ENCODE measurements around the gene MCF2L.

Gene MCF2L

GRCh38 chr13:113135281-113135760 lies 166.3 kb downstream of the MCF2L start:
- no peak for DNase-seq

GRCh38 chr13:113137691-113138298 lies 168.8 kb downstream of the MCF2L start:
- DNase-seq: peak; percentile 72

DNA sequence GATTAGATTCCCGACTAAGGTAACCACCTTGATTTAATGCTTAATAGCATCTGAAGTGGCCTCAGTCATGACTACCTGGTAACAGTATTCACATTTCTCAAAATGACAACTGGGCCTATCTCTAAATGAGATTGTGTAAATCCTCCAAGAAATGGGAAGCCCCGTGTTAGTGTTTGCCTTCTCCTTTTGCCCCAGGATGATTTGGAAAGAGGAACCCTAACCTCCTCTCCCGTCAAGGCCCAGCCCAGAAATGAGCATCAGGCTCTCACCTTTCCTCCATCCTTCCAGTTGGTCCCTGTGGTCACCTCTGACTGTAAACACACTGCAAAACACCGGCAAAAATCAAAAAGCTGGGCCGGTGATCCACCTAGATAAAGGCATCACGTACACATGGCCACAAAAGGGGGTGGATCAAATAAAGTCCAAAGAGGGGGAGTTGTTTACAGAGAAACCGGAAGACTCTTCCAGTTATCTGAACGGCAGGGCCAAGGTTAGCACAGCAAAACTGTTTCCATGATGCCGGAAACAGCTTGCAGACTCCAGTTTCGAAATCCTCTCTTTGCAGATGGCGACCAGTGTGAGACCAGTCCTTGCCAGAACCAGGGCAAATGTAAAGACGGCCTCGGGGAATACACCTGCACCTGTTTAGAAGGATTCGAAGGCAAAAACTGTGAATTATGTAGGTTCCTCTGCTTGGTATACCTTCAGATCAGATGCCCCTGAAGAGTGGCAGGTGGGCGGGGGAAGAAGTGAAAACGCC lies 170.0 kb downstream of the MCF2L start:
- DNase-seq: no peak

DNA sequence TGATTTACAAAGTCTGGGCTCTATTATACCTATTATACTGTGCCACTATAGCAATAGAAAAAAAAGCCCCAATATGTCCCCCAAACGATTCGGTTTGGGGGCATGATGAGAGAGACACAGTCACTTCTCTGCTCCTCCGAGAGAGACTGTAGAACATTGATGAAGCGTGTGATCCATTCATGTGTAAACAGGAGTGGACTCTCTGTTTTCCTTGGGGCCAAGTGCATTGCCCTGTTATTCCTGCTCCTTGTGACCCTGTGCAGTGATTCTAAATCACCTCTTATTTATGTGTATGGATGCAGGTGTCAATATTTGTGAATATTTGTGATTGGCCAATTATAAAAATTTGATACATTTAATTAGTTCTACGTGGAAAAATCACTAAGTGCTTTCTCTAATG lies 170.6 kb downstream of the MCF2L start:
- peak; percentile 68 for DNase-seq

- no peak for DNase-seq
These were observed 171.9 kb downstream of the MCF2L start for GRCh38 chr13:113140677-113141600.

DNA sequence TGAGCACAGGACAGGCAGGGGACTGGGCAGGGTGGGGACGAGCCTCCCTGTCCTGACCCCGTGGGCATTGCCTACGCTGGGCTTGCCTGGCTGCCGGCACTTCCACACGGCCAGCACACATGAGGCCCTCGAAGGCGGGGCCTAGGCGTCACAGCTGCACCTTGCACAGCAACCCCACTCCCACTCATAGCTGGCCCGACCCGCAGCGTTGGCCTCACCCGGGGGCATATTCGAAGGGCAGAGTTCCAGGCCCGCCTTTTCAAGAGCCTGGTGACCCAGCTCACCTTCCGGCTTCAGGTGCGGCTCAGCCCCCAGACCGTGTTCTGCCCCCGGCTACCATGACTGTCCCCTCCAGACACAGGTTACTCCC lies 172.6 kb downstream of the MCF2L start:
- no peak for DNase-seq

- peak; percentile 46 for DNase-seq
These were observed 173.9 kb downstream of the MCF2L start for GRCh38 chr13:113142876-113143275.

DNA sequence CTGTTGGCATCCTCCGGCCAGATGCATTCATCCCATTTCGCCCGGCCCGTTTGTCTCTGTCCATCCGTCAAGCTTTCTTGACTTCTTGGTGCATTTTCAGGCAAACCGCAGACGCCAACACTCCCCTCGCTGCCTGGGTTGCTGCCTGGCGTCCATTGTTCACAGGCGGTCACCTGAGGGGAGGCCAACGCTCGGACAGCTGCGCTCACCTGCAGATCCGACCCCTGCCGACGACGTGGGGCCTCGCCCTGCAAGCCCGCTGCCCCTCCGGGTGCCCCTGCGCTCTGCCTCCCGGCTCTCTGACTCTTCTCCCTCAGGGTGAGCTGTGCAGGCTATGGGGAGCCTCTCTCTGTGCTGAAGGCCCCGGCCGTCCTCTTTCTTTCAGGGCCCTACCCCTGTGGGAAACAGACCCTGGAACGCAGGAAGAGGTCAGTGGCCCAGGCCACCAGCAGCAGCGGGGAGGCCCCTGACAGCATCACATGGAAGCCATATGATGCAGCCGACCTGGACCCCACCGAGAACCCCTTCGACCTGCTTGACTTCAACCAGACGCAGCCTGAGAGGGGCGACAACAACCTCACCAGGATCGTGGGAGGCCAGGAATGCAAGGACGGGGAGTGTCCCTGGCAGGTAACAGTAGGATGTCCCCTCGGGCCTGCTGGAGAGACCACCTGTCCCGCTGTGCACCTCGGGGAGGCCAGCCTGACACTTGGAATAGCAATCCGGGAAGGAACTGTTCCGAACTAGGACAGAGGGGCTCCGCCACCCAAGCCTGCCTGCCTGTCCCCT lies 174.6 kb downstream of the MCF2L start:
- no peak for DNase-seq

- DNase-seq: no peak
These were observed 175.2 kb downstream of the MCF2L start for GRCh38 chr13:113144255-113144629.

DNA sequence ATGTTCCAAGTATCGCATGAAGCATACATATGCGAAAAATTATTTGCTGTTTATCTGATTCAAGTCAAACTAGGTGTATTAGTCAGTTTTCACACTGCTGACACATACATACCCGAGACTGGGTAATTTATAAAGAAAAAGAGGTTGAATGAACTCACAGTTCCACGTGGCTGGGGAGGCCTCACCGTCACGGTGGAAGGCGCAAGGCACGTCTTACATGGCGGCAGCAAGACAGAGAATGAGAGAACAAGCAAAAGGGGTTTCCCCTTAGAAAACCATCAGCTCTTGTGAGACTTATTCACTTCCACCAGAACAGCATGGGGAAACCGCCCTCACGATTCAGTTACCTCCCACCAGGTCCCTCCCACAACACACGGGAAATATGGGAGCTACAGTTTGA lies 176.5 kb downstream of the MCF2L start:
- no peak for DNase-seq

DNA sequence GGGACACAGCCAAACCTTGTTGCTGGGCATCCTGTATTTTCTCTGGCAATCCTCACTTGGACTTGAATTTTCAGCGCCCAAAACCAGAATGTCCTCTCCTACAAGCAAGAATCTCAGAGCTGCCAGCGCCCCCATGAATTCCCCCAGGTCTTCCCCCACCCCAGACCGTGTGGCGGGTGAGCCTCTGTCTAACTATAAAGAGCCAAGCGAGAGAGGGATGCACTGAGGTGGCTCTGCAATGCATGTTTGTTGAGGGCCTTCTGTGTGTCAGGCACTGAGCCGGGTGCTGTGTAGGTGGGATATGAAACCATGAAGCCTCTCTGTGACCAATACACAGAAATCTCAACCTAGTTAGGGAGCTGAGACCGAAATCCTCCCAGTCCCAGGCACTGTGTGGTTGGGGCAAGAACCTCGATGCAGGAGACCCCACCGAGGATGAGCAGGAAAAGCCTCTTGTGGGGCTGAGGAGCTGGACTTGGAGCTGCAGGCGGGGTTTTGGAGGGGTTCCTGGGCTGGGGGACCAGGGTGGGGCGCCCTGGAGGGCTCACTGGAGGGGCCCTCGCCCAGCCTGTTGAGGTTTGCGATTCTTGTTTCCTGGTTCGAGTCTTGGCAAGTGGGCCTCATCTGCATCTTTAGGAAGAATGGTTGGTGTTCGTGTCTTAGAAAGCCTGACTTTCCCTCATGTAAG lies 177.0 kb downstream of the MCF2L start:
- DNase-seq: no peak

DNA sequence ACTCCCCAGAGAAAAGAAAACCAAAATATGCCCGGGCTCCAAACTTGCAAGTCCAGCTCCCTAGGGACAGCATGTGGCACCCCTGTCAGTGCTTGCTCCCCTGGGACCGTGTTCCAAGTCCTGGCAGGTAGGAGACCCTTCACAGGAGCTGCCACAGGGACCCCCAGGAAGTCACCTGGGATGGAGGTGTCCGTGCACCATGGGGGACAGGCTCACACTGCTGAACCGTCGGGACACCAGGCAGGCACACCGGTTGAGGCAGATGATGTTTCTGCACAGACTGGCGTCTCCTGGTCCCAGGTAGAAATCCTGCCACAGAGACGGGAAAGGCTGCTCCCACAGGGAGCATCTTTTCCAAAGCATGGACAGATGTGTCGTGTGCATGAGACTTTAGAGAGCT lies 177.7 kb downstream of the MCF2L start:
- DNase-seq: no peak

GRCh38 chr13:113147206-113147605 lies 178.2 kb downstream of the MCF2L start:
- DNase-seq: no peak

DNA sequence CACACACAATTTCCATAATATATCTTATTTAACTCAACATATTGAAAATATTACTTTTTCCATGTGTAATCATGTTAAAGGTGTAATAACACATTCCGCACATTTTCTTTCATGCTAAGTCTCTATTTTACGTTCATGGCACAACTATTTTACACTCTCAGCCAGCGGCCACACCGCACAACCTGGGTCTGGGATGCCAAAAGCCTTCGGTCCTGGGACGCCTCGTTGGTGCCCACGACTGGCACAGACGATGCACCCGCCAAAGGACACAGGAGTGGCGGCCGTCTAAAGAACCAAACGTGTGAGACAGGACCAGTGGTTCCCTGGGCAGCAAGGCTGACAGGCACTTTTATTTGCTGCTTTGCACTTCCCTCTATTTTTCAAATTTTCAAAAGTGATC lies 179.4 kb downstream of the MCF2L start:
- no peak for DNase-seq

DNA sequence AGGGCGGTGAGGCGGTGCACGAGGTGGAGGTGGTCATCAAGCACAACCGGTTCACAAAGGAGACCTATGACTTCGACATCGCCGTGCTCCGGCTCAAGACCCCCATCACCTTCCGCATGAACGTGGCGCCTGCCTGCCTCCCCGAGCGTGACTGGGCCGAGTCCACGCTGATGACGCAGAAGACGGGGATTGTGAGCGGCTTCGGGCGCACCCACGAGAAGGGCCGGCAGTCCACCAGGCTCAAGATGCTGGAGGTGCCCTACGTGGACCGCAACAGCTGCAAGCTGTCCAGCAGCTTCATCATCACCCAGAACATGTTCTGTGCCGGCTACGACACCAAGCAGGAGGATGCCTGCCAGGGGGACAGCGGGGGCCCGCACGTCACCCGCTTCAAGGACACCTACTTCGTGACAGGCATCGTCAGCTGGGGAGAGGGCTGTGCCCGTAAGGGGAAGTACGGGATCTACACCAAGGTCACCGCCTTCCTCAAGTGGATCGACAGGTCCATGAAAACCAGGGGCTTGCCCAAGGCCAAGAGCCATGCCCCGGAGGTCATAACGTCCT lies 180.0 kb downstream of the MCF2L start:
- DNase-seq: no peak

Measured in eye (tissue), 1 donor.